Bone marrow (tissue), 2 donors: ENCODE data around the gene SIAH1.
A peak's percentile ranks its signal among the peaks of the same experiment; 100 is the strongest.
"Not testable (repeated sequence)": the region's sequence is repeated elsewhere in the genome, so short reads cannot be mapped to it uniquely, and the experiment has no call there.

ENCODE experiments used
- DNase-seq, 2 donors: peaks; one replicate each; lab custom pipeline; 2025; lab: John Stamatoyannopoulos, UW

SIAH1 gene

DNA sequence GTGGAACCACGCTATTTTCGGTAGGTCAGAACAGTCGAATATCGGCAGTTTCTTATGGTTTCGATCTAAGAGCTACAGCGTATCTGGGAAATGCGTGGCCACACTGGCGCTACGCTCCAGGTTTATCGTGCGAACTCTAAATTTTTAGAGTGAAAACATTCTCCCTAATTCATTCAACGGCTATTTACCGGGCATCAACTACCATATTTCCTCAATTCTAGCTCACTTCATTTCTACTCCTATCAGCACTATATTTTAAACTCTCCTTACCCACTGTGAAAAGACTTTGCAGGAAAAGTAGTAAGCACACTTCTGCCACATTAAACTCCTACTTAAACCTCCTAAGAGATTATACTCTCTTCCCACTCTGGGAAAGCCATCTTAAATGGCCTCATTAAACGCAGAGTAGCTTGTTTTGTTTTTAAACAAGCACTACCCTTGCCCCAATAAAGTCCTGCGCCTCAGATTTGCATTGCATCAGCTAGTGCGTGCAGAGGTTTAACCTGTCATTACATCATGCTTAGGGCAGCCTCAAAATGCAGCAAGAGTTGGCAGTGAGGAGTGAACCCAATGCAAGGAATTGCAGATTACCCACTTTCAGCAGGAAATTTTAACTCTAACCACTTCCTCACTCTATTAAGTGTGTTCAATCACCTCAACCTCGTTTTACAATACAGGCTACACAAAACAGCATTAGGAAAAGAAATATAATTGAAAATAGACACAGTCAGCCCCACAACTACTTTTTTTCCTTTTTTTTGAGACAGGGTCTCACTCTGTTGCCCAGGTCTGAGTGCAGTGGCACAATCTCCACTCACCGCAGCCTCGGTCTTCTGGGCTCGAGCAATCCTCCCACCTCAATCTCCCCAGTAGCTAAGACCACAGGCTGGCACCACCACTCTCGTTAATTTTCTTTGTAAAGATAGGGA is 18.8 kb downstream of the SIAH1 start:
- peak in 1 of 2 donors; percentile 34 for DNase-seq

DNA sequence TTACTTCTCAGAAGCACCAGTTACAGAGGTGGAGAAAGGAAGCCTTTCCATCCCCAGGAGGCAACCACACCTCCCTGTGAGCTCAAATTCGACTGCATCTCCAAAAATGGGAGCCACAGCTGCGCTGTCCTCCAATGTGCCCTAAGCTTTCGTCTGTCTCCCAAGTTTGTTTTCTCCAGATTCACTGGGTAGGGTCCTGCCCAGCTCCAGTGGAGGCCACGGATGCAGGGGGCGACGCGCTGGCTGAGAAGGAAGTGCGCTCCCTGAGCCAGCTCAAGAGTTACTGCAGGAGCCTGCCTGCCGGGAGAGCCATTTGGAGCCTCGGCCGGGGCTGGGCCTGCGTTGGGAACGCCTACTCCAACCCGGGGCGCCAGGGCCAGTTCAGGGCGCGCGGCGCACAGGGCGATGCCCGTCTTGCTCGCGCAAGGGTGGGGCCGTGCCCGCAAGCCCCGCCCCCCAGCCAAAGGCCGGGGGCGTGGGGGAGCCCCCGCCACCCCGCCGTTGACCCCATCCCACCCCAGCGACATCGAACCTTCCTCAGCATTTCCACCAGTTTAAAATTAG is 19.5 kb downstream of the SIAH1 start:
- DNase-seq: peak; percentile 39 to 57

DNA sequence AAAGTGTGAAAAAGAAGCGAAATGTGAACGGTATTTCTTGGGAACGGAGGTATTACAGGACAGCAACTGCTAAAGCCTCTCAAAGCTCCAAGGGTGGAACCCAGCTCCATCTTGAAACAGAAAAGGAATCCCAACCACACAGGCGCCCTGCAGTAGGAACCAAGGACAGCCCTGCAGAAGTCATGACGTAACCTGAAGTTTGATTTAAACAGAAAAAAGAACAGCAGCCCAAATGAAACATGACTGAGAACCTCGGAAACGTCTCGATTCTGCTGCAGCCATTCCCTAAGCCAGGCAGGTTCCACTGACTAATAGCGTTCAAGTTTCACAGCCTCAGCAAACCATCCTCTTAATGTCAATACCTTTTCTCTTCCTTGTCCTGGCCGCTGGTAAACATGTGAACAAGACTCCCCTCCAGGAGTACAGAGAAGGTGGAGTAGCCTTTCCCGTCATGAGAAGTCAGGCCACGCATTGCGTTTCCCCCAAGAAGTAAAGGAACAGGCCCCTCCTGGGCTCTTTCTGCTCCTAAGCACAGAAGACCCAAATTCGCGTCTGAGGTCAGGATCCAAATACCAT is 20.1 kb downstream of the SIAH1 start:
- no peak for DNase-seq

DNA sequence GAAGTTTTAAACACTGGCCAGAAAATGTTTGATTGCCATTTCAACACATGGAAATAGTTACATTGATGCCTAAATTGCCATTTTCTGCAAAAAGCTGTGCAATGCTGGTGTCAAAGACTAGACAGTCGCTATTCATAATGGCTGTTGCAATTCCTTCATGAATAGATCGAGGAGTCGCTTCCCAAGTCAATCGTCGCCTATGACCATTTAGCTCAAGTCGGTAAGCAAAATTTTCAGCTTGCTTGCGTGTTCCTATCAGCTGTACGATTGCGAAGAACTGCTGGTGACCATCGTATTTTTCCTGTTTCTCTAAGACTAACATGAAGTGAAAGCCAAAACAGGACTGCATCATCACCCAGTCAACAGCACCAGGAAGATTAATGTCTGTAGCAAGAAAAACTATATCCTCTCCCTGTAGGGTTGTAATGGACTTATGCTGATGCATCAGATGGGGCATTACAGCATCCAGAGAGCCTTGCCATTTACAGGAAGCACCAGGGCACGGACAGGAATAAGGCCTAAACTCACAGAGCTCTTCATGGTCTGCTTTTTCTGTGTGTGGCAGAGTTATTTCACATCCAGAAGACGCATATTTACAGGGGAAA is 23.6 kb downstream of the SIAH1 start:
- no peak for DNase-seq

DNA sequence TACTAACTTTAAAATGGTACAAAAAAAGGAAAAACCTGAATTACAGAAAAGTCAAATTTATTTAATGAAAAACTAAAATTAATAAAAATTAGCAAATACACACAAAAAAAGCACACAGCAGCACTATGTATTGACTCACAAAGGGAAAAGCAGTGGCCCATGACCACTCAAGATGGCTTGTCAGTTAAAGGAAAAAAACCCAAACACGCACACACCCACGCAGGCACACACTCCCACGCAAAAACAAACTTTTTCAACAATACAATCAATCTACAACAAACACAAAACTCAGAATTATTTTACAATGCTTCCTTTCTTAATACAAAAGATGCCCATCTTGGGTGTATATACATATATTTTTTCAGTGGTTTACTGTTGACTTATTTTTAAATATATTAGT is 24.2 kb downstream of the SIAH1 start:
- DNase-seq: no peak

DNA sequence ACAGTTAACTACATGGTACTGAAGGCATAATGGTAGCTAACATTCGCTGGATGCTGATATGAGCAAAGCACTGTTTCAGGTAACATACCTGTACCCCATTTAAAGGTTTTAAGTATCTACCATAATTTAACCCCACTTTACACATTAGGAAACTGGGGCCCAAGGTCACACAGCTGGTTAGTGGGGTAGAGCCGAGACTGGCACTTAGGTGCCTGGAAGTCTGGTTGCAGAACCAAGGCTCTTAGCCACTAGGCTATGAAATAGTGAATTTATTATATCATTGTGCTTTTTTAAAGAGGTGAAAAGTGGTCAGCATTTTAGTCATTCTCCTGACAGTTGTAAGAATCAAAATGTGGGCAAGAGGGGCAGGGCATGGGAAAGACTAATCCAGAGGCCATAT is 25.2 kb downstream of the SIAH1 start:
- no peak for DNase-seq

DNA sequence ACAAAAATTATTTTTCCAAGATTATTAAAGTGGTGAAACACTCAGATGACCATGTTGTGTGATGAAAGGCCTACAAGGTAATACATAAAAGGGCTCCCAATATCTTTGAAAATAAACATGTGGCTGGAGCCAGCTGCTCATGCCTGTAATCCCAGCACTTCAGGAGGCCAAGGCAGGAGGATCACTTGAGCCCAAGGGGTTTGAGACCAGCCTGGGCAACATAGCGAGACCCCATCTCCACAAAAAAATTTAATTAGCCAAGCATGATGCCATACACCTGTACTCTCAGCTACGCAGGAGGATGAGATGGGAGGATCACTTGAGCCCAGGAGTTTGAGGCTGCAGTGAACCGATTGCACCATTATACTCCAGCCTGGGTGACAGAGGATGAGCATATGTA is 26.8 kb downstream of the SIAH1 start:
- DNase-seq: no peak

DNA sequence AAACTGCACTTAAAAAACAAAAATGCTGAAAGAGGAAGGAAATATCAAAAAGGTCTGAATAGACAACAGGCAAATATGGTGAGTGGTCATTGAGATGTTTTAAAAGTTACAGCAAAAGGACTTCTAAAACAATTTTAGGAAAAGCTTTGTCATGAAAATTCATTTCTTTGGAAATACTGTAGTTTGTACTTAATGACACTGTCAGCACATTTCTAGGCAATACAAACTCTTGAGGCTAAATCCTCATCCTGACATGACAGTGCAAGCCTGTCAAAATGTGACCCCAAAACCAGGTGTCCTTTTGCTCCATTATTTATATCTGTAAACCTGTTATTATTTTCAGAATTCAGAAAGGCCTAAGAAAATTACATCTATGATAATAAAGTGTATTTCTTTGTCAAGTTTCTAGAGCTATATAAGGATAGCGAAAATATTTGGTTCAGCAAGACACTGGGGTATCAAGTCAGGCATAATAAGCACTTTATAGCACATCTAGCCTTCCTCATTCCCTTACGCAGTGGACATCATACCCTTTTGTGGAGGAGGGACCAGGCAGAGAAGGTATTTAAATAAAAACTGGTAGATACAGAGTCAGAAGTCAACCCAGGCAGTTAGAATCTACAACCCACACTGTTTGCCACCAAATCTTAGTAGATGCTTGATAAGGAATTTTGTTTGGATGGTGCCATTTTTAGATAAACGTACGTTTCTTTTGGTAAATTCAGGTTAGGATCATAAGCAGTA is 28.4 kb downstream of the SIAH1 start:
- DNase-seq: no peak

DNA sequence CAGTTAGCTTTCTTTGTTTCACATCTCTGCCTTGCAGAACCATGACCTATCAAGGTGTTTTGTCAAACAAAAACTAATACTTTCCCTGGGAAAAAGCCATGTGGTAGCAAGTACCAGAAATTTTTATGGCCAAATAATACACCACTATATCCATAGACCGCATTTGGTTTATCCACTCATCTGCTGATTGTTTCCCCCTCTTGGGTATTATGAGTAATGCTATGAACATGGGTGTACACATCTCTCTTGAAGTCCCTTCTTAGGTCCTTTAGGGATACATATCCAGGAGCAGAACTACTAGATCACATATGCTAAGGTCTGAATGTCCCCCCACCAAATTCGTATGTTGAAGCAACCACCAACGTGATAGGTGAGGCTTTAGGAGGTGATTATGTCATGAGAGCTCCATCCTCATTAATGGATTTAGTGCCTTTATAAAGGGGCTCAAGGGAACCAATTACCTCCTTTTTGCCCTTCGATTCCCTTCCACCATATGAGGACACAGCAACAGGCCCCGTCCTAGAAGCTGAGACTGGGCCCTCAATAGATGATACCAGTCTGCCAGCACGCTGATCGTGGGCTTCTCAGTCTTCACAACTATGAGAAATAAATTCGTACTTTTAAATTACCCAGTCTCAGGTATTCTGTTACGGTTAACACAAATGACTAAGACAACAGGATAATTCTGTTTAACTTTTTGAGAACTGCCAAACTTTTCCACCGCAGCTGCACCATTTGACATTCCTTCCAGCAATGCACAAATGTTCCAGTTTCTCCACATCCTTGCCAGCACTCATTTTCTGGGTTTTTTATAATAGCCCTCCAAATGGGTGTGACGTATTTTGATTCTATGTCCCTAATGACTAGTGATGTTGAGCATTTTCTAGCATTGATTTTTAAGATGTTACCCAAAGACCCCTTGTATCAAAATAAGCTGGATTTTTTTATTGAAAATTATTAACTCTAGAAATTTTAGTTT is 30.0 kb downstream of the SIAH1 start:
- no peak for DNase-seq

DNA sequence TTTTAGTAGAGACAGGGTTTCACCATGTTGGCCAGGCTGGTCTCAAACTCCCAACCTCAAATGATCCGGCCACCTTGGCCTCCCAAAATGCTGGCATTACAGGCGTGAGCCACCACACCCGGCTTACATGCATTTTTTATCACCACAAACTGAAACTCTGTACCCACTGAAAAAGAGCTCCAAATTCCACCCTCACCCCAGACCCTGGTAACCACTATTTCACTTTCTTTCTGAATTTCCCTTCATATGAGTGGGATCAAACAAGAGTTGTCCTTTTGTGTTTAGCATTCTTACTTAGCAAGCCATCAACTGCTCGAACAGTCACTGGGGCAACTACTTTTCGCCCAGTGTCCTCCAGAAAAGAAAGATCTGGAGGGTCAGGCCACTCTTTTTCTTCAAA is 30.8 kb downstream of the SIAH1 start:
- DNase-seq: not testable (repeated sequence)

DNA sequence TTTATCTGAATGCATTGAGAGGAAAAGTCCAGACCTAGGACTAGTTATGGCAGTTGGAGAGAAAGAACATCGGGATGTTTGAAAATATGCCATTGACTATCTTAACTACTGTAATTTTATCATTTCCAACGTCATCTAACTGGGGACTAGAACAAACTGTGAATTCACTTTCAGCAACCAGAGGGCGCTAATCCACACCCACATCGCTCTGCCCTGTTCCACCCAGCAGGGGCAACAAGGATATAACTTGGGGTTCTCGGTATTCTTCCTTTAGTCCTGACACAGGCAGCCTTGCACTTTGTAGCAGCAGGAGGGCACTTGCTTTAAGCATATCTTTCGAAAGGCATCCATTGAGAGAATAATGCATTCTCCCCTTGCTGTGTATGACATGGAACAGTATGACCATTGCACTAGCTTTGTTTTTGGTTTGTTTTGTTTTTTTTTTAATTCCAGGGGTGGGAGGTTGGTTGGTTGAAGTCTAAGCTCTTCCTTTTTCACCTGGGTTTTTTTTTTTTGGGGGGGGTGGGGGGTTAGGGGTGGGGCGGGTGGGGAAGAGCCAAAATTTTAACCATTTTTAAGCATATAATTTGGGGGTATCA is 31.5 kb downstream of the SIAH1 start:
- DNase-seq: peak; percentile 5 to 89

DNA sequence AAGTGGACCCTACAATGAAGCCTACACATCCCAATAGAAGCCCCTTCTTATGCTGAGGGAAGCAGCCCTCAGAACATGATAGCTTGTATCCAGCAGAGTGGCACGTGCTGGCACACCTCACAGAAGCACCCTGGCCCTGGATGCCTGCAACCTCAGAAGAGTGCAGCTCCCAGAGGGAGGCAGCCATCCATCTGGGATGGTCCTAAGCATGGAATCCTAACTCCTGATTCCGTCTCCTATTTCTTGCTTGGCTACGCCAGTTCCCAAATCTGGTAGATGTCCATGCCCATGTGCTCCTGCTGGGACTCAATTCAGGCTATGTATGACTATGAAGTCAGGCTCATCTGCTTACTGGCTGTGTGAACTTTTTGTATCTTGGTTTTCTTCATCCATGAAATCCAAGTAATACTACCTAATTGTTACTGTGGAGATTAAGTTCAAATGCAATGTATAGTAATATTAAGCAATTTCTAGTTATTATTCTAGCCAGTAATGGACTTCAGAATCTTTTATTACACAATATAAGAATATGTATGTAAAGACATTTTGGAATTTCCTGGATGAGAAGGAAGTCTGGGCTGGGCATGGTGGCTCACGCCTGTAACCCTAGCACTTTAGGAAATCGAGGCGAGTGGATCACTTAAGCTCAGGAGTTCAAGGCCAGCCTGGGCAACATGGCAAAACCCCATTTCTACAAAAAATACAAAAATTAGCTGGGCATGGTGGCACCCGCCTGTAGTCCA is 32.4 kb downstream of the SIAH1 start:
- DNase-seq: no peak

DNA sequence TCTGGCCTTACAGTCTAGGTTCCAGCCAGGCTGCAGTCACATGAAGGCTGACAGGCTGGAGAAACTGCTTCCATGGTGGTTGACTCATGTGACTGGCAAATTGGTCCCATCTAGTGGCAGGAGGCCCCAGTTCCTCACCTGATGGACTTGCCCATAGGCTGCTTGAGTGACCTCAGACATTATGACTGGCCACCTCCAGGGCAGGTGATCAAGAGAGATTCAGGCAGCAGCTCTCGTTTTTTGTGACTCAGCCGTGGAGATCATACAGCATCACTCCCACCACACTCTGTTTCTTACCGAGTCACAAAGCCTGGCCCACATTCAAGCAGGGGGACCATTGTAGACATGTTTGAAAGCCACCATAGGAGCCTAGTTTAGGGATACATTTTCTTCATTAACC is 34.5 kb downstream of the SIAH1 start:
- no peak for DNase-seq

DNA sequence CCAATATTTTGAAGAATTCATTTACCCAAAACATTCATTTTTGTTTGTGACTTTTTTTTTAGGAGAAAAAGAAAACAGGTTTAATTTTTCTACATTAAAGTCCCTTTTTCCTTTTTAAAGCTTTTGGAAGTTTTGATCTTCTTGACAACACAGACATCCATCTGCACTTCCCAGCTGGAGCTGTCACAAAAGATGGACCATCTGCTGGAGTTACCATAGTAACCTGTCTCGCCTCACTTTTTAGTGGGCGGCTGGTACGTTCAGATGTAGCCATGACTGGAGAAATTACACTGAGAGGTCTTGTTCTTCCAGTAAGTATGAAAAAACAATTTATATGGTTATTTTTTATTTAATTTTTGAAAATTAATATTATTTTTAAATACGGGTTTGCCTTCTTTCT is 37.2 kb downstream of the SIAH1 start:
- DNase-seq: no peak

DNA sequence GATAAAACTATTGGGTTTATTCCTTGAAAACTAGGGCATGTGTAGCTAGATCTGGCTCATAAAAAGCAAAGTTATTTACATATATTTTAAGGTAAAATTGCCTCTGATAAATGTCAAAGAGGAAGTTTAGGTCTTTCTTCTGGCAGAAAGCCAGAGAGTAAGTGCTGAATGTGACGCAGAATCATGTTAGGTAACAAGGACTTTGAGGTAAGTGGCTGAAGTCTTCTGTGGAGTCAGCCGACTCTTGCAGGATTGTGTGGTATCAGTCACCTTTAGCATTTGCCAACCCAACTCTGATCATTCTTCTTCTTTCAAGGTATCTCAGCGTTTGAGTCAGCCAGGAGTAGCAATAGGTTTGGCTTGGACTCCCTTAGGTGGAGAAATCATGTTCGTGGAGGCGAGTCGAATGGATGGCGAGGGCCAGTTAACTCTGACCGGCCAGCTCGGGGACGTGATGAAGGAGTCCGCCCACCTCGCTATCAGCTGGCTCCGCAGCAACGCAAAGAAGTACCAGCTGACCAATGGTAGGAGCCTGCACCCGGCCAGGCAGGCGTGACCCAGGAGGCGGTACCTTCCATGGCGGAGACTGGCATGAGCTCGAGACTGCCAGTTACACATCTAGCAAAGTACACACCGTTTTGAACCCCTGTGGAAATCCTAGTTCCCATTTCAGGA is 37.9 kb downstream of the SIAH1 start:
- no peak for DNase-seq

DNA sequence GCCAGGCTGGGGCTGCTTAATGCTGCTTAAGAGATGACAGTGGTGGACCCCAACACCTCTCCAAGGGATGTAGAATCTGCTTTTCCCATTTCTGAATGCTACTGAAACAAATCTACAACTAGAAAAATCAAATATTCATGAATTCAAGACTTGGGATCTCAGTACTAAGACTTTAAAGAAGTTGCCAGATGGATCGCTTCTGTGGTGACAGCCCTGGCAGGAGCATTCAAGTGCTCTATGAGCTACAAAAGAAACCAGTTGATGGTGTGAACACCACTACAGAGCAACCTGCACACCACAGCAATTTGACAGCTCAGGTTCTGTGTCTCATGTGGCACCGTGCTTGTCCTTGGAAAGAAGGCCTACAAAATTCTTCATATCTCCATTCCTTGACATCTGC is 42.6 kb downstream of the SIAH1 start:
- DNase-seq: no peak

DNA sequence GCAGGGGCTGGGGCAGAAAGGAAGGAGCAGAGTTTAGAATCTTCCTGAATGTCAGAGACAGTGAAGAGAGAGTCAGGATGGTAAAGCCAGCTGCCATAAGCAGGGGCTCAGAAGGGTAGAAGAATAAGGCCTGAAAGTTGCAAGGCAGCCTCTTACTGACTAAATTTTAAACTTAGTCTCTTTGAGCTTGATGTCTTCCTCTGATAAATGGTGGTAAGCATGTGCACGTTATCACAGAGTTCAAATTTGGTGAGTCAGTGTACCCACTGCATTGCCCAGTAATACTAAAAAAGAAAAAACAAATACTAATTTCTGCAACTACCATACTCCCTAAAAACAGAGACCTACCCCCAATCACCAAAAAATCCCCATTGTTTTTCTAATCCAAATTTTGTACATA is 45.2 kb downstream of the SIAH1 start:
- no peak for DNase-seq

DNA sequence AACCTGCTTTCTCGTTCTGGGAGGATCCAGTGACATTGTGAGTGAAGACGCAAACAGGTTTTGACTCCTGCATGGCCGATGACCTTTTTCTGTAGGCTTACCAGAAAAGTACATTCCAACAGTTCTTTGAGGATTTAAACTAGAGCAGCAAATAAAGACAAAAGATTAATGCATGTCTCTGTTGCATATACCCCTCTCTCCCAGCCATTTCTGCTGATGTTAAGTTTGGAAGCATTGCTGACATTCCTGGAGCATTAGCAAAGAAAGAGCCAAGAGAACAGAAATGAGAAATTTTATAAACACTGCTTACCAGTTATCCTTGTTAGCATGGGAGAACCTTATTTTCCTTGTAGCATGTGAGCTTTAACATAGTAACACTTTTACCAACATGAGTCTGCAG is 49.3 kb downstream of the SIAH1 start:
- no peak for DNase-seq

DNA sequence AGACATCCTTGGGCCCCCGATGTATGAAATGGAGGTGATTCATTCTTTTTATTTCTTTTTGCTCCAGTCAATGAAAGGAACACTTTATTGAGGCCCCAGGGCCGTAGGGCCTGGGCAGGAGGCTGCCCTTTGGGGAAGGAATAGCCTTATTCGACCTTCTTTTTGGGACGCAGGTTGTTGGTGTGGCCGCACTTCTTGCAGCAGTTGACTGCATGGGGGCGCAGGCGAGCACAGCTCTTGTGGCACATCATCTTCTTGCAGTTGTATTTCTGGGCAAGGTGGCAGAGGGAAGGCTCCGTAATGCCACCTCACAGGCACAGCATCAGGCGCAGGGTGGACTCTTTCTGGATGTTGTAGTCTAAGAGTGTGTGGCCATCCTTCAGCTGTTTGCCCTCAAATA is 50.9 kb downstream of the SIAH1 start:
- DNase-seq: no peak
